HG02642 (cell line): ENCODE measurements around the gene SPDL1.

Source experiments
- ATAC-seq: cut with Tn5 transposase; IDR thresholded peaks from one replicate; pipeline ENCODE4 v1.9.1; 2021; ENCODE audit warnings: mild to moderate bottlenecking; ENCODE audit not compliant: unreplicated experiment, poor library complexity

The SPDL1 gene

DNA sequence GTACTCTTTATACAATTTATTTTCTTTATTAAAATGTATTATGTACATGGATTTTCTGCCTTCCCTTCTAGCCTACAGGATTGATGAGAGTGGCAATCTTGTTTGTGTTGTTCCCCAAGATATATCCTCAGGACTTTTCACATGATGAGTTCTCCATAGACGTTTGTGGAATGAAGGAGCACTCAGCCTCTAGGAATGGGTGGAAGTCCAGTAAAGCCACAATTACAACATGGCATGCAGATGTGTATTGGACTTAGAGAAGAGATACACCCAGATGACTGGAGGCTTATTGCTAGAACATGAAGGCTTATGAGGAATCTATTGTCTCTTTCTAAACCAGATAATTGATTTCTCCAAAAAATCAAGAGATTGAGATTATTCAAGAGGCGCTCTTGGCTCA lies 45.3 kb downstream of the SPDL1 start:
- no peak for ATAC-seq

- ATAC-seq: no peak
These were observed 46.4 kb downstream of the SPDL1 start for GRCh38 chr5:169629847-169630548.

DNA sequence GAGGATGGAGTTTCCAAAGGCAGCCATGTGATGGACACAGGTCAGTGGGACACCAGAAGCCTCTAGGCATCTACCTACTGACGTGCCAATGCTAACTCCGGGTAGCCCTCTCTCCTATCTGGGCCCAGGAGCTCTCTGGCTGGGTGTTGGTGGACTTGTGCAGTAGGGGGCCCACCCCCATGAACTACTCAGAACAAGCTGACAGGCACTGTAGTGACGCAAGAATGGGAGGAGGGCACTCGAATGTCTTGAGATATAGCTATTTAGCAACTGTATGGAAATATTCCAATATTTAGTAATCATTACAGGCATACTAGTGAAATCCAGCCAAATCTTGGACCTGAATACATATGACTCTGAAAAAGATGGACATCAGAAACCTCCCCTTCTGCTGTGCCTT lies 47.8 kb downstream of the SPDL1 start:
- ATAC-seq: no peak

GRCh38 chr5:169632946-169633345 lies 49.4 kb downstream of the SPDL1 start:
- no peak for ATAC-seq

GRCh38 chr5:169634606-169635005 lies 51.0 kb downstream of the SPDL1 start:
- ATAC-seq: no peak

DNA sequence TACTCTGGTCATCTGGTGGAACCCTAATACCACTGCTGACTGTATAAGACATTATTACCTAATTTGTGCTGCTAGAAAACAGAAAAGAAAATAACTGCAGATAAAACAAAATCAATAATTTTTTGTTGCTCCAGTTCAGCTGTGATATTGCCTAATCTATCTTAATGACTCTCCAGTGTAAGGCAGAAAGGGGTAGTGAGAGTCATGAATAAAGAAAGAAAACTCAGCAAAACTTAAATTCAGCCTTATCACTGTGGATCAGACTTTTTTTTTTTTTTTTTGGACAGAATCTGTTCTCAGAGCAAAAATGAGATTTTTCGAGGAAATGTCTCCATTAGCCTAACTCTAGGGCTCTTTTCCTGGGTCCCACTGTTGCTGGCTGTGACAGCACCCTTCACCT lies 52.4 kb downstream of the SPDL1 start:
- ATAC-seq: no peak

GRCh38 chr5:169636477-169637084 lies 53.0 kb downstream of the SPDL1 start:
- ATAC-seq: no peak

- peak; percentile 94 for ATAC-seq
These were observed 53.5 kb downstream of the SPDL1 start, which contains the start of gene DOCK2 for GRCh38 chr5:169637085-169637548. Gene DOCK2, plus strand, starts transcription at chr5:169637275. Its CDS starts 52 bp downstream, at chr5:169637327.

DNA sequence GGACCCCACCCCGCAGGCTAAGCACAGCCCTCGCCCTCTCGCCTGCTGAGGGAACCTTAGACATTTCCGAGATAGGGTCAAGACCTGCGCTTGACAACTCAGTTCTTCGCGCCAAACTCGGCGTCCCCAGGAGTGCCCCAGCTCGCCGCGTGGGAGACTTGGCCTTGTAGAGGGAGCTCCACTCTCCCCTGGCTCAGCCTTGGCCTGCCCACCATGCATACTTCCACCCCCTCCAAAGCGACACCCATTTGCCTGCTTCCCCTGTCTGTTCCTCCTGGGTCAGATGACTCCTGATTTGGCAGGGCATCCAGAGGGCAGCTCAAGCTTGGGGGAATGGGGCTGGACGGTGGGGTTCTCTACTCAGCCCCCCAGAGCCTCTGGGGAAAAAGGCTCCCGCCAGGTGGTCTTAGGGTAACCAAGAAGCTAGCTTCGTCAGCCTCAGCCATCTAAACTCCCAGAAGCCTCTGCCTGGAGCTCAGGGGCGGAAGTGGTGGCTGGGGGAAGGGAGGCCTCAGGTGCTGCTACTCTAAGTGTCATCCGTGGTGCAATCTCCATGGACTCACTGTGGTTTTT lies 54.1 kb downstream of the SPDL1 start:
- ATAC-seq: peak; percentile 67

DNA sequence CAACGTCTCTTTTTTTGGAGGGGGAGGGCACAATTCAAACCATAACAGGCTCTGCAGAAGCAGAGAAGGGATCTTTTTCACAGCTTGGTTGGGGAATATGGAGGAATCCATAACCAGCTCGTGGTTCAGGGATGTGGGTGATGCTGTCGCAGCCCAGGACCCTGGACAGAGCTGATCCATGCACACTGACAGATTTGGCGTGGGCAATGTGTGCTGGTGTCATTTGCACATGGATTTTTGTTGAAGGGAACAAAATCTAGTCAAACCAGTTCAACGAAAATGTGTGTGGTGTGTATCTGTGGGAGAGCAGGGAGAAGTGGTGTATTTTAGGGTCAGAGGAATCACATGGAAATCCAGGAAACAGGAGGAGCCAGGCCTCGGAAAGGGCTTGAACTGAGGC lies 57.7 kb downstream of the SPDL1 start:
- ATAC-seq: no peak

- peak; percentile 37 for ATAC-seq
These were observed 63.3 kb downstream of the SPDL1 start for GRCh38 chr5:169646856-169647255.

- ATAC-seq: peak; percentile 50
These were observed 64.0 kb downstream of the SPDL1 start for GRCh38 chr5:169647566-169647965.

- ATAC-seq: no peak
These were observed 65.2 kb downstream of the SPDL1 start for GRCh38 chr5:169648725-169649310.

- ATAC-seq: no peak
These were observed 65.9 kb downstream of the SPDL1 start for GRCh38 chr5:169649486-169649885.

- peak; percentile 48 for ATAC-seq
These were observed 67.2 kb downstream of the SPDL1 start for GRCh38 chr5:169650701-169651331.

DNA sequence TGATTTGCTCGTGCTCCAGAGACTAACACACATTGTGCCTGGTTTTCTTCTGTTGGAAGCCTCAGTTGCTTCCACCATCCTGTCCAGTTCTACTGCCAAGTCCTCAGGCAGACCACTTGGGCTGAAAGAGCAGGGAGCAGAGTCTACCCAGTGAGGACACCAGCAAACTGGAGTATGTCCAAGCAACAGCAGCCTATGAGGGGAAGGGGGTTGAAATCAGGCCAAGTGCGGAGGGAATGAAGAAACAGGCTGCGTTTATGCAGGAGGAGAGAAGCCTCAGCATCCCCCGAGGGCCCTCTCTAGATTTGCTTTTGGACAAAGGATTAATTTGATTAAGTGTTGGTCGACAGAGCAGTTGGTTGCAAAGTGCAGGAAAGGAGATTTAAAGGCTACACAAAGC lies 68.0 kb downstream of the SPDL1 start:
- ATAC-seq: no peak

- no peak for ATAC-seq
These were observed 68.5 kb downstream of the SPDL1 start for GRCh38 chr5:169652057-169652456.

DNA sequence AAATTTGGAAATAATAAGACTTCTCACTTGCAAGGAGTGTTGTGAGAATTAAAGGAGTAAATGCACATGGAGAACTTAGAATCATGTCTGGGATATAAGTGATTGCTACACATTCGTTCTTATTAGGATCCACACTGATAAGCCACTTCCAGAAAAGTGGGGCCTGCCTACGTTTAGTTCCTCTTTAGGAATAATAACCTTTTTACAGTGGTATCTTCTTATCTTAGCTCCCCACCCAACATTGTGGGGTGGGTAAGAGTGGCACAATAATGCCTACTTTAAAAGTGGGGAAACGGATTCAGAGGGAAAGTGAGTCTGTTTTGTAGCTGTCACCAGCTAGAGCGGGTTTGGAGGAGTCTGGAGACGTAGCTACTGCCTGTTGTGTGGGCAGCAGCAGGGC lies 69.5 kb downstream of the SPDL1 start:
- ATAC-seq: no peak
